Right ventricle myocardium superior (tissue), 1 donor: ENCODE measurements around the gene CHCHD6. TPM values are rescaled to one million over a fixed set of nuclear protein-coding genes. Genes with fewer than 3 reads are reported as not detected.

Source experiments
- ATAC-seq: fragments of 200-7000 bp; cut with Tn5 transposase; one replicate; pipeline ENCODE4 v1.9.1; 2020; ENCODE audit warnings: mild to moderate bottlenecking; ENCODE audit not compliant: poor library complexity
- DNase-seq: peaks from one replicate; pipeline ENCODE4 v3.0.0-alpha.2; 2020
- intact Hi-C: fragments of 100-400 bp; cut with DNase I; formaldehyde crosslinking; loops from one replicate; pipeline ENCODE4 v1.11.2; 2022
- total RNA-seq: library from RNA; stranded (reverse); fragmentation: NEBNext Ultra II Directional; extraction: Animal tissue kit (Norgen Biotek cat#: 25700); gene quantifications from one replicate; pipeline ENCODE4 v1.2.1, GENCODE V29; 2021
- donor health status: DM: no; HTN: yes; CAD: no; lungs with severe emphysema.

CHCHD6 gene
- total RNA-seq, 1 donor from 2014 or later = 8.3 TPM

GRCh38 chr3:126752303-126753190 lies 48.5 kb downstream of the CHCHD6 start:
- ATAC-seq (peak; percentile 96), DNase-seq (peak; percentile 88)
- intact Hi-C loops = loop anchor here (2.0 kb wide), 1 partner anchor 230 kb away; the partner anchor contains the start of gene PLXNA1

GRCh38 chr3:126753191-126754160 lies 49.4 kb downstream of the CHCHD6 start:
- intact Hi-C loops = loop anchor here (2.0 kb wide), 1 partner anchor 229 kb away; the partner anchor contains the start of gene PLXNA1
- DNase-seq (no peak), ATAC-seq (no peak)

DNA sequence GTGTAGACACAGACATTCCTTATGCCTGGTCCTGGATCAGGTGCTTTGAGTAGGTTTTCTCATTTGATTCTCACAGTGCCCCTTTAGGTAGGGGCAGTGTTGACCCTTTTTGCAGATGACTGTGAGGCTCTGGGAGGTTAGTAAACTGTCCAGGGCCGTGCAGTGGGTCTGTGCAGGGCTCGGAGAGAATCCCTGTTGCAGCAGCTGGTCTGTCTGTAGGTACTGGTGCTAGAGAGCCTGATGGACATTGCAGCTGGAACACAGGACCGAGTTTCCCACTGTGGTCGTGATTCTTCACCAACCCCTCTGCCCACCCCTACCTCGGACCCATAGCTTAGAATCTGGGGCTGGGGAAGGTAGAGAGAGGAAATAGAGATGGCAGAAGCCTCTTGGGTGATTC lies 51.8 kb downstream of the CHCHD6 start:
- DNase-seq (no peak), ATAC-seq (no peak)
- intact Hi-C loops = no loop called here

- peak; percentile 52 for ATAC-seq
- intact Hi-C loops = no loop called here
These were observed 54.0 kb downstream of the CHCHD6 start for GRCh38 chr3:126758026-126758425.

GRCh38 chr3:126758882-126759281 lies 54.8 kb downstream of the CHCHD6 start:
- DNase-seq = no peak
- ATAC-seq = no peak
- intact Hi-C loops = no loop called here

More at GRCh38 chr3:126758026-126758425, 54.0 kb downstream of the CHCHD6 start:
- DNase-seq = no peak

DNA sequence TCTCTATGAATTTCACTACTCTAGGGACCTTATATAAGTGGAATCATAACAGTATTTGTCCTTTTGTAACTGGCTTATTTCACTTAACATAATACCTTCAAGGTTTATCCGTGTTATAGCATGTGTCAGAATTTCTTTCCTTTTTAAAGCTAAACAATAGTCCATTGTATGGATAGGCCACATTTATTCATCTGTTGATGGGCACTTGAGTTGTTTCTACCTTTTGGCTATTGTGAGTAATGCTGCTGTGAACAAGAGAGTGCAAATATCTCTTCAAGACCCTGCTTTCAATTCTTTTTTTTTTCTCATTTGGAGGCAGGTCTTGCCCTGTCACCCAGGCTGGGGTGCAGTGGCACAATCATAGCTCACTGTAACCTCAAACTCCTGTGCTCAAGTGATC lies 56.5 kb downstream of the CHCHD6 start:
- no peak for DNase-seq
- ATAC-seq = no peak
- intact Hi-C loops = no loop called here

DNA sequence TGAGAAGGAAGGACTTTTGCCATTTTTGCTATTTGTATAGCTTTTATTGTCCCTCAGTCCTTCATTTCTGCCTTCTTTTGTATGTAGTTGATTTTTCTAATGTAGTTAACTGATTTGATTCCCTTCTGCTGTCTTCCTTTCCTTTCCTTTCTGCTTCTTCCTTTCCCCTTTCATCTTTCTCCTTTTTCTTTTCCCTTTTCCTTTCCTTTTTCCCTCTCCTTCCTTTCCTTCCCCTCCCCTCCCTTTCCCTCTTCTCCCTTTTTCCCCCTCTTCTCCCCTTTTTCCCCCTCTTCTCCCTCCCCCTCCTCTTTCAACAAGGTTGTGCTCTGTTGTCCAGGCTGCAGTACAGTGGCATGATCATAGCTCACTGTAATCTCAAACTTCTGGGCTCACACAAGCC lies 59.0 kb downstream of the CHCHD6 start:
- intact Hi-C loops = no loop called here
- no peak for DNase-seq
- ATAC-seq = no peak

DNA sequence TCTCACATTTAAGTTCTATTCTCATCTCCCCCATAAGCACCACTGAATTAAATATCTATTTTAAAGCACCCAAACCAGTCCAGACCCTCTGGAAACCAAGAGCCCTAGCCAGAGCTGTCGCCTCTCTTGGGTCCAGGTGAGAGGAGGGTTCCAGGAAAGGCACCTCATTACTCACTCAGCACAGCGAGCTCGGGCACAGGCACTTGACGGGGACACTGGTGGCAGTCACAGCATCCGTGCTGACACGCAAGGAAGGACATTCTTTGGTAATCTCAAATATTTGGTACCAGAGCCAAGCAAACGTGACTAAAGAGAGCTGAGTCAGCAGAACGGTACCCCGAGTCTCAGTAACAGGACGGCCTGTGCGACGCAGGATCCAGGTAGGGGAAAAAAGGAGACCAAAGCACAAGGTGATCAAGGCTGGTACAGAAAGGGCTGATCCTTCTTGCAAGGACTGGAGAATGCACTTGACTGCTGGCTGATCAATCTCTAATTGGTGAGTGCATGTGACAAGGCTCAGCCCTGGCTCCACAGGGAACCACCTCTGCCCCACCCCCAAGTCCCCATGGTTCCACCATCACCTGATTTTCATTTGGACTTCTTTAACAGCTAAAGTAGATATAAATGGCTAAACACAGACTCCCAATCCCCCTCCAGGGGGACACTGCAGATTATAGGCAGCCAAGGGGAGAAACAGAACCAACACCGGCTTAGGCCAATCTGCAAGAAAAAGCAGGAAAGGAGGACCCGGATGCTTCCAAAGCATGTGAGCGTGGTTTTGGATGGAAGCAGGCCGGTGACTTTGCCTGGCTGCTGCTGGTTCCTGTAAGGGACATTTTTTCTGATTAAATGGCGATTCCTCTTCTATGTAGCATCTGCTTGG lies 61.4 kb downstream of the CHCHD6 start:
- ATAC-seq (peak; percentile 71), DNase-seq (no peak)
- intact Hi-C loops = no loop called here

GRCh38 chr3:126766653-126767052 lies 62.6 kb downstream of the CHCHD6 start:
- intact Hi-C loops = no loop called here
- ATAC-seq = no peak

GRCh38 chr3:126768903-126769302 lies 64.9 kb downstream of the CHCHD6 start:
- intact Hi-C loops = no loop called here
- DNase-seq (no peak), ATAC-seq (no peak)

More at GRCh38 chr3:126766653-126767052, 62.6 kb downstream of the CHCHD6 start:
- DNase-seq = no peak

- intact Hi-C loops = no loop called here
- DNase-seq = no peak
These were observed 66.1 kb downstream of the CHCHD6 start for GRCh38 chr3:126770096-126770495.

DNA sequence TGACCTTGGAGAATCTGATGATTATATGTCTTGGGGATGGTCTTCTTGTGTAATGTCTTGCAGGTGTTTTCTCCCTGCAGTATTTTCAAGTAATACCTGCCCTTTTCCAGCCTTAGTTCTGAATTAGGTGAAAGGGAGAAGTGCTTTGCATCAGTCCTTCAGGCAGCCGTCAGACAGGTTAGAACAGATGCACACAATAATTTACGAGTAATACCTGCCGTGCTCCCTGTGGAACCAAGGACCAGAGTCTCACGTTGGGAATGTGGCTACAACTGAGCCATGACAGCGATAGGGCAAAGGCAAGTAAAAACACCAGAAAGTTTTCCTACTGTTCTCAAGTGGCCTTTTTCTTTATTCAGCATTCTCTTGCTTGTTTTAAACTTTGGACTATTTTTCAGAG lies 69.1 kb downstream of the CHCHD6 start:
- no peak for ATAC-seq
- intact Hi-C loops = no loop called here
- DNase-seq = no peak

More at GRCh38 chr3:126770096-126770495, 66.1 kb downstream of the CHCHD6 start:
- no peak for ATAC-seq

GRCh38 chr3:126773783-126774182 lies 69.7 kb downstream of the CHCHD6 start:
- intact Hi-C loops = no loop called here
- no peak for DNase-seq
- ATAC-seq = no peak

DNA sequence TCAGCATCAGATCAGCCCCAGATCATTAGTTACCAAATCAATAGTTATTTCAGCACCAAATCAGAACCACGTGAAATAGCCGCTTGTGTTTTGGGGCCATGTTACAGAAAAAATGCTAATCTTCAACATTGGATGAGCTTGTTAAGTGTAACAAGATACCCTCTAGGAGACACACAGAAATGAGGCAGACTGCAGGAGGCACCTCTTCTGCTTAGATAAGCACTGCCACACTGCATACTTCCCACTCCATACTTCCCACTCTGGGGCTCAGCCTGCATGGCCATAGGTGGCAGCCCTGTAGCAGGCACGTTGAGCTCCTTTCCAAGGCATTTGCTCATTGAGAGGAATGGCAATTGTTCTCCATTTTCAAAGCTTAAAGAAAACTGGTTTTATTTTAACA lies 73.3 kb downstream of the CHCHD6 start:
- ATAC-seq = no peak
- intact Hi-C loops = no loop called here
- DNase-seq = no peak

GRCh38 chr3:126780666-126781065 lies 76.6 kb downstream of the CHCHD6 start:
- intact Hi-C loops = no loop called here
- no peak for ATAC-seq
- no peak for DNase-seq

- intact Hi-C loops = no loop called here
- DNase-seq = no peak
- no peak for ATAC-seq
These were observed 77.4 kb downstream of the CHCHD6 start for GRCh38 chr3:126781406-126781805.

DNA sequence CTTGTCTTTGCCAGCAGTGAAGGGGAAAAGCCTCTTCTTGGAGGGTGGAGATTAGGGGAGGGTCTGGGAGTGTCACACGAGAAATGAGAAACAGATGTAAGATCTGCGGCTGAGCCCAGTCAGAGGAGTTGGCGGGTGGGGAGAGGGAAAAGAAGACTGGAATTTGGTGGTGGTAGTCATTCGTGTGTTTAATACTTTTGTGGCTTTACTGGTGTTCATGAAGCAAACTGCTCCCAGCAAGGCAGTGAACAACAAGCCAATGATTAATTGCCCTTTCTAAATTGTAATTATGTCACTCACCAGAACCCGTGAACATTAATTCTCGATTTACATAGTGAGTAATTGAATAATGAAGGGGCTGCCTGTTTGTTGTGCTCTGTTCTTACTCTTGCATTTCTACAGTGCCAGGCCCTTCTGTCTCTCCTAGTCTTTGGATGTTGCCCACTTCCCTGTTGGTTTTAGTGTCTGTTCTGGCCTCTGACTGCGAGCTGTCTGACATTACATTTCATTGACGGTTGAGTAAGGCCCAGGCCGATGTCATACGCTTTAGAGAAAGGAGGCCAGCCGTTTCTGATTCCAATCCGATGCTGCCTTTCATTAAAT lies 78.0 kb downstream of the CHCHD6 start:
- DNase-seq (no peak), ATAC-seq (peak; percentile 81)
- intact Hi-C loops = no loop called here

GRCh38 chr3:126782536-126782935 lies 78.5 kb downstream of the CHCHD6 start:
- ATAC-seq = peak; percentile 55
- DNase-seq = no peak
- intact Hi-C loops = no loop called here
